LNCaP clone FGC (cell line): Measurements from ENCODE around the gene SLC6A4.

Experiments used
- DNase-seq: peaks from one replicate; pipeline ENCODE4 v3.0.0-alpha.2; 2011; ENCODE audit warnings: low read depth
- H3K4me3 ChIP-seq: 2 replicates; pipeline ENCODE4 v1.5.1; 2011; ENCODE audit warnings: mild to moderate bottlenecking, low read depth, low read length, control low read depth
- TF ChIP-seq, protein P1 (sequence below): IDR thresholded peaks from 2 replicates; pipeline ENCODE4 v1.5.1; 2012; ENCODE audit warnings: mild to moderate bottlenecking; ENCODE audit not compliant: control insufficient read depth, insufficient read depth; ENCODE audit errors: extremely low read depth

The SLC6A4 gene

DNA sequence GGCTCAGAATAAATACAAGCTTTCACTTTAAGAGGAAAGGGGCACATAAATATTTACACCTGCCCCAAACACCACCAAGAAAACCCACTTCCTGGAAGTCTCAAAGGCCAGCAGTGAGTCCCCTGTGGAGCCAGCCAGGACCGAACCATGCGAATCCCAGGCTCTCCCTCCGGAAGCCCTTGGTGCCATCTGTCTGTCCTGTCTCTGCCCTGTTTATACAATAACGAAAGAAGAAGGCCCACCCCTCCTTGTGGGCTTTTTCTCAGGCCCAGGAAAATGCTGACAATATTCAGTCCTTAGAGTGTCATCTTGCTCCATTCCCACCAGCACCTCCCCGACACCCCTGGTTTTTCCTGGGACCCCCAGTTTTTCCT is 3.6 kb upstream of the SLC6A4 start:
- DNase-seq, result no peak
- no peak overlapping the region for H3K4me3 ChIP-seq
- TF ChIP-seq, protein P1, sequence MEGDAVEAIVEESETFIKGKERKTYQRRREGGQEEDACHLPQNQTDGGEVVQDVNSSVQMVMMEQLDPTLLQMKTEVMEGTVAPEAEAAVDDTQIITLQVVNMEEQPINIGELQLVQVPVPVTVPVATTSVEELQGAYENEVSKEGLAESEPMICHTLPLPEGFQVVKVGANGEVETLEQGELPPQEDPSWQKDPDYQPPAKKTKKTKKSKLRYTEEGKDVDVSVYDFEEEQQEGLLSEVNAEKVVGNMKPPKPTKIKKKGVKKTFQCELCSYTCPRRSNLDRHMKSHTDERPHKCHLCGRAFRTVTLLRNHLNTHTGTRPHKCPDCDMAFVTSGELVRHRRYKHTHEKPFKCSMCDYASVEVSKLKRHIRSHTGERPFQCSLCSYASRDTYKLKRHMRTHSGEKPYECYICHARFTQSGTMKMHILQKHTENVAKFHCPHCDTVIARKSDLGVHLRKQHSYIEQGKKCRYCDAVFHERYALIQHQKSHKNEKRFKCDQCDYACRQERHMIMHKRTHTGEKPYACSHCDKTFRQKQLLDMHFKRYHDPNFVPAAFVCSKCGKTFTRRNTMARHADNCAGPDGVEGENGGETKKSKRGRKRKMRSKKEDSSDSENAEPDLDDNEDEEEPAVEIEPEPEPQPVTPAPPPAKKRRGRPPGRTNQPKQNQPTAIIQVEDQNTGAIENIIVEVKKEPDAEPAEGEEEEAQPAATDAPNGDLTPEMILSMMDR, result no peak

DNA sequence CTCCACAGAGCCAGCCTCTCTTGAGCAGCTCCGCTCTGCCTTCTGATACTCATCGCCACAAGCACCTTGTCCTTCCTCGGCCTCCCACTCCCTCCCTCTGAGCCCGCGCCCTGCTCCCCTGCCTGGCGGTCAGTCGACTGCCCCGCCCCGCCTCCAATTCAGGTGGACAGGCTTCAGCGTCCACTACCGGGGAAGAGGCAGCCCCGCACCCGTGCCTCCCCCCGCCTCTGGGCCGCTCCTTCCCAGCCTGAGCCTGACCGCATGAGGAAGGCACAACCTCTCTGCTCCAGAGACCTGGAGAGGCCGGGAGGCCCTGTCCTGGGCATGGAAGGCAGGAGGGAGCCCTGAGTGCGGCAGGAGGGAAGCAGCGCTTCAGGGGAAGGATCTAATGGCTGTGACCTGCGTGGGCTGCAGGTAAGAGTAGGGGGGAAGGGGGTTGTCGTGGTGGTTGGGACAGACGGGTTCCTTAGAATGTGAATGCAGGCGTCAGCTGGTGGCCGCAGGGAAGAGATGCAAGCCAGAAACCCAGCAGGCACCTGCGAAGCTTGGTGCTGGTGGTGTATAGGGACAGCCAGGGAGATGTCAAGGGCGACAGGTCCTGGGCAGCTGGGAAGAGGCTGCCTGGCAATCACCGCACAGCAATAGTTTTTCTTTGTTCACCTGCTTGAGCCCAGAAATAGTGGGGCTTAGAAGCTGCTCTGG is 3.0 kb upstream of the SLC6A4 start:
- DNase-seq, result no peak
- TF ChIP-seq, protein P1, result no peak
- no peak overlapping the region for H3K4me3 ChIP-seq

DNA sequence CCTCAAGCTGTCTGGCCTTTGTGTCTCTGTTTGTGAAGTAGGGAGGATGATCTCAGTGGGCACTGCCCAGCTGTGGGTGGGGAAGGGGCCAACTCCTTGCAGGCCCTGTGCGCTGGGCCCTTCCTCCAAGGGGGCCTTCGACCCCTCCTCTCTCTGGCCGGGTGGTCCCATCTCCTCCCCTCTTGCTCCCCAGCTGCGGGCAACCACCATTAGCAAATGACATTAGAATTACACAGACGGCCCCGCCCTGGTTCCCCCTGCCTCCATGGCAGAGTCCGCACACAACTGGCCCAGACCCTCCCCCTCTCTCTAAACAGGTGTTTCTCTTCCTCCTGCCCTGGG is 2.5 kb upstream of the SLC6A4 start:
- TF ChIP-seq, protein P1, result no peak
- no peak for DNase-seq
- no peak overlapping the region for H3K4me3 ChIP-seq

DNA sequence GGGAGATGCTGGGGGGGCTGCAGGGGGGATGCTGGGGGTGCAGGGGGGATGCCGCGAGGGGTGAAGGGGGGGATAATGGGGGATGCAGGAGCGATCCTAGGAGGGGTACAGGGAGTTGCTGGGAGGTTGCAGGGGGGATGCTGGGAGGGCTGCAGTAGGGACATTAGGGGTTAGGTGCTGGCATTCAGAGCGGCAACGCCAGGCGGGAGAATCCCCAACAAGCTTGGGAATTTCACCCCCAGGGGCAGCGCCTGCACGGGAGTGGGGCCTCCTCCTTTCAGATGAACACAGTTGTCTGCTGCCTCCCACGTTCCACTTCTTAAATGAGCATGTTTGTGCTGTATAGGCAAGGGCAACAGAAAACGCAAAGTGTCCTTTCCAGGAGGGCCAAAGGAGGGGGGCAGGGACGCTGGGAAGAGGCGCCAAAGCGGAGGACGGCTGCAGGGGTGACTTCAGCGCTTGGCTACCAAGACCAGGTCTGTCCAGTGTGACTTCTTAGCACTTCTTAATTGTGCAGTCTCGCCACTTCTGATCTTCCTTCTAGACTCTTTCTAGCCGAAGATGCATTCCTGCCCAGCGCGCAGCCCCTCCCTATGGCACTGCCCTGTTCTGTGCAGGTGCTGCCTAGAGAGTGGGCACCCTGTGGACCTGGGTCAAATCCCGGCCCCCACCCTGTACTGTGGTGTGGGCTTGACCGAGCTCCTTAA is 2.0 kb upstream of the SLC6A4 start:
- no peak for DNase-seq
- H3K4me3 ChIP-seq, result no peak overlapping the region
- TF ChIP-seq, protein P1, result no peak

DNA sequence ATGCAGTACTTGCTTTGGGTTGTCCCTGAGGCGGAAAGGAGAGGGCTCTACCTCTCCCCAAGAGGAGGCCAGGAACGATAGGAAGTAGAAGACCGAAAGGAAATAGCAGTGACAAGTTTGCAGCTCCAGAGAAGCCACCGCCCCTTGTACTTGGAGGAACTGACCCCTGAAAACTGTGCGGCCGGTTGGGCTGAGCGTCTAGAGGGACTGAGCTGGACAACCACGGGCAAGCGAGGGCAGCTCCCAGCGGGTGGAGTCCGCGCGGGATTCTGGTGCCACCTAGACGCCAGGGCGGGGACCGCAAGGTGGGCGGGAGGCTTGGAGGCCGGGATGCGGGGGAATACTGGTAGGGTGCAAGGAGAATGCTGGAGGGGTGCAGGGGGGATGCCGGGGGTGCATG is 1.3 kb upstream of the SLC6A4 start:
- H3K4me3 ChIP-seq, result no peak overlapping the region
- TF ChIP-seq, protein P1, result no peak
- DNase-seq, result no peak

DNA sequence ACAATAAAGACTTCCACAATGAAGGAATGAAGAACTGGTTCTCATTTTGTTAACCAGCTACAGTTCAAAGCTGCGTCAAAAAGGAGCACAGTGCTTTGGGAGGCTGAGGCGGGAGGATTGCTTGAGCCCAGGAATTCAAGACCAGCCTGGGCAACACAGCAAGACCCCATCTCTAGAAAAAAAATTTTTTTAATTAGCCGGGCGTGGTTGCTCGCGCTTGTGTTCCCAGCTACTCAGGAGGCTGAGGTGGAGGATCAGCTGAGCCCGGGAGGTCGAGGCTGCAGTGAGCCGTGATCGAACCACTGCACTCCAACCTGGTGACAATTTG is 764 bp upstream of the SLC6A4 start:
- TF ChIP-seq, protein P1, result no peak
- DNase-seq, result no peak
- no peak overlapping the region for H3K4me3 ChIP-seq

DNA sequence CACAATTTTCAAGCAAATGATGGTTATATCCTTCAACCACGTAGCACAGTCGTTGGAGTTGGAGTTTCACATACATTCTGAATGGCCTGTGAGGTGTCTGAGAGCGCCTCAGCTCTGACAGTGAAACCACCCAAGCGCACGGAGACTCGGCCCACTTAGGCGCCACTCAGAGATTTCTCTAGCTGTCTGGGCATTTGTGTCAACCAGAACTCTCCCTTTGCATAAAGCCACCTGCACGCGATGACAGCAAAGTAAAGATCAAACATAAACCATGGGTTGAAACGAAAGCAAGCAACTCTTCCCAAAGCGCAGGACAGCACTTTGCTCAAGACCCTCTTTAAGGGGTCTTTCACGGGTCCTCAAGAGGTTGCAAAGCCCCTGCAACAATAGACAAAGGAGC is 533 bp downstream of the SLC6A4 start:
- H3K4me3 ChIP-seq, result no peak overlapping the region
- TF ChIP-seq, protein P1, result no peak
- DNase-seq, result no peak
